Measurements from ENCODE around the gene SLC6A1. TPM values are rescaled to one million over a fixed set of nuclear protein-coding genes. Genes with fewer than 3 reads are reported as not detected.

The SLC6A1 gene
- total RNA-seq, 1 experiment from 2014 or later: not detected

DNA sequence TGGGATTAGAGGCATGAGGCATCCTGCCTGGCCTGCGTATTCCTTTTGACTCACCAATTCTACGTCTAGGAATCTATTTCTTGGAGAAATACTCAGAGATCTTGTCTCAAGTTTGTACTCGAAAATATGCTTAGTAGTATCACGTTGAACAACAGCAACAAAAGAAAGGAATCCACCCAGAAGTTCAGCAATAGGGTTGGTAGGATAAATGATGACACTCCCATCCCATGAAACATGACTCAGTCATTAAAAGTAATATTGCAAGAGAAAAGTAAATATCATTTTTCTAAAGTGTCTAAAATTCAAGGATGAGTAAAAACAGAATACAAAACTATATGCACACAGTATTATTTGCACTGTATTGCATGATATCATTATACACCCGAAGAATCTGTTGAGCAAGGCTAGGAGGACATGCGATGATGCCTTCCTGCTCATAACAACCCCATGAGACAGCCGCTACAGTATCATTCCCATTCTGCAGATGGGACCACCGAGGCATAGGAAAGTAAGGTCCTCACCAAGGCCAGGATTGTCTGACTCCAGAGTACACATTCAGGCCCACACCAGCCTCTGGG lies 61.5 kb downstream of the SLC6A1 start:
- H2AFZ ChIP-seq (ENCODE audit: low read length): no peak overlapping the region
- no peak overlapping the region for H3K56ac ChIP-seq (ENCODE audit: insufficient read length, low read depth, low read length)
- no peak overlapping the region for H3K27ac ChIP-seq (ENCODE audit: insufficient read length, low read depth, low read length)
- H2BK5ac ChIP-seq (ENCODE audit: insufficient read length, low read length): no peak overlapping the region
- no peaks in the 10 kb centered on the region for H3K79me1 ChIP-seq (ENCODE audit: insufficient read depth, low read depth, low read length, poor library complexity, severe bottlenecking)
- no peak overlapping the region for H3K23ac ChIP-seq (ENCODE audit: insufficient read length, low read depth, low read length)
- no peaks in the 10 kb centered on the region for H3K23me2 ChIP-seq (ENCODE audit: insufficient read length, low read depth, low read length, poor library complexity, severe bottlenecking)
- no peaks in the 10 kb centered on the region for H3K9me3 ChIP-seq (ENCODE audit: control insufficient read depth, low read depth, low read length)
- H3K9ac ChIP-seq (ENCODE audit: extremely low read depth, insufficient read length, low read length): no peak overlapping the region
- Mint-ChIP-seq H3K4me1 (peaks cover 3 to 4% of the 10 kb centered on the region in 2 experiments), H3K36me3 (ENCODE audit: insufficient read depth in 1 of 3, low read depth in 3 of 3) (no peaks in the 10 kb centered on the region), H3K27ac (no peak overlapping the region), H3K27me3 (ENCODE audit: low read depth) (peaks cover 26% of the 10 kb centered on the region), H3K4me3 (no peak overlapping the region), H3K9me3 (no peaks in the 10 kb centered on the region)
- no peak overlapping the region for H2BK120ac ChIP-seq (ENCODE audit: low read depth, low read length, poor library complexity, severe bottlenecking)
- TF ChIP-seq, protein P1, sequence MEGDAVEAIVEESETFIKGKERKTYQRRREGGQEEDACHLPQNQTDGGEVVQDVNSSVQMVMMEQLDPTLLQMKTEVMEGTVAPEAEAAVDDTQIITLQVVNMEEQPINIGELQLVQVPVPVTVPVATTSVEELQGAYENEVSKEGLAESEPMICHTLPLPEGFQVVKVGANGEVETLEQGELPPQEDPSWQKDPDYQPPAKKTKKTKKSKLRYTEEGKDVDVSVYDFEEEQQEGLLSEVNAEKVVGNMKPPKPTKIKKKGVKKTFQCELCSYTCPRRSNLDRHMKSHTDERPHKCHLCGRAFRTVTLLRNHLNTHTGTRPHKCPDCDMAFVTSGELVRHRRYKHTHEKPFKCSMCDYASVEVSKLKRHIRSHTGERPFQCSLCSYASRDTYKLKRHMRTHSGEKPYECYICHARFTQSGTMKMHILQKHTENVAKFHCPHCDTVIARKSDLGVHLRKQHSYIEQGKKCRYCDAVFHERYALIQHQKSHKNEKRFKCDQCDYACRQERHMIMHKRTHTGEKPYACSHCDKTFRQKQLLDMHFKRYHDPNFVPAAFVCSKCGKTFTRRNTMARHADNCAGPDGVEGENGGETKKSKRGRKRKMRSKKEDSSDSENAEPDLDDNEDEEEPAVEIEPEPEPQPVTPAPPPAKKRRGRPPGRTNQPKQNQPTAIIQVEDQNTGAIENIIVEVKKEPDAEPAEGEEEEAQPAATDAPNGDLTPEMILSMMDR (conservative IDR thresholded peaks at IDR 0.05): no peak
- H3K18ac ChIP-seq (ENCODE audit: insufficient read length, low read depth, low read length): no peak overlapping the region
- H3K14ac ChIP-seq (ENCODE audit: insufficient read depth, low read length): no peak overlapping the region
- no peak overlapping the region for H2AK5ac ChIP-seq (ENCODE audit: insufficient read length, low read length)
- no peak overlapping the region for H4K8ac ChIP-seq (replicated peaks; ENCODE audit: insufficient read length, low read depth, low read length)
- H2BK12ac ChIP-seq (ENCODE audit: insufficient read length, low read depth, low read length): no peak overlapping the region
- no peaks in the 10 kb centered on the region for H4K20me1 ChIP-seq (ENCODE audit: control insufficient read depth, insufficient read depth, insufficient read length)
- H4K5ac ChIP-seq (ENCODE audit: insufficient read length, low read depth, low read length): no peak overlapping the region
- H2BK15ac ChIP-seq (ENCODE audit: low read depth, low read length): no peak overlapping the region
- WGBS (ENCODE audit: extremely low coverage, insufficient read length, low lambda C conversion rate): no CpG with 5 or more reads among the region's 8 CpGs
- DNase-seq: no peak
- no peak overlapping the region for H3K4ac ChIP-seq (ENCODE audit: low read depth, low read length)
- no peak overlapping the region for H3K4me2 ChIP-seq (ENCODE audit: insufficient read depth, insufficient read length, low read length)
- H3K27me3 ChIP-seq (ENCODE audit: insufficient read depth, low read length): no peaks in the 10 kb centered on the region
- H2BK20ac ChIP-seq (ENCODE audit: low read depth, low read length, poor library complexity, severe bottlenecking): no peak overlapping the region
- H3T11ph ChIP-seq (ENCODE audit: low read length): no peak overlapping the region
- H3K79me2 ChIP-seq (ENCODE audit: insufficient read depth, low read length): no peaks in the 10 kb centered on the region
- no peaks in the 10 kb centered on the region for H3K4me1 ChIP-seq (ENCODE audit: insufficient read depth, low read length)
- no peak overlapping the region for H4K91ac ChIP-seq (ENCODE audit: insufficient read length, low read depth, low read length)
